ENCODE data around the gene OSMR.

The OSMR gene

GRCh38 chr5:38938424-38938823 is 92.6 kb downstream of the OSMR start:
- in situ Hi-C loops (cut with MboI; ENCODE audit: low sequenced_read_pairs, unreplicated experiment), result no loop called here

GRCh38 chr5:38938973-38939372 is 93.2 kb downstream of the OSMR start:
- no peak for DNase-seq (ENCODE audit: low spot score)
- TF ChIP-seq CTCF (IDR thresholded peaks at IDR 0.05; ENCODE audit: borderline replicate concordance, control extremely low read depth, extremely low read depth, insufficient read depth, missing control alignments), result no peak
- in situ Hi-C loops (cut with MboI; ENCODE audit: low sequenced_read_pairs, unreplicated experiment), result no loop called here

More at GRCh38 chr5:38938424-38938823, 92.6 kb downstream of the OSMR start:
- TF ChIP-seq CTCF (IDR thresholded peaks at IDR 0.05; ENCODE audit: borderline replicate concordance, control extremely low read depth, extremely low read depth, insufficient read depth, missing control alignments), result no peak
- DNase-seq (ENCODE audit: low spot score), result no peak

GRCh38 chr5:38940230-38940858 is 94.5 kb downstream of the OSMR start:
- no peak for TF ChIP-seq CTCF (IDR thresholded peaks at IDR 0.05; ENCODE audit: borderline replicate concordance, control extremely low read depth, extremely low read depth, insufficient read depth, missing control alignments)
- in situ Hi-C loops (cut with MboI; ENCODE audit: low sequenced_read_pairs, unreplicated experiment), result no loop called here

GRCh38 chr5:38941912-38942311 is 96.1 kb downstream of the OSMR start:
- no peak for DNase-seq (ENCODE audit: low spot score)
- in situ Hi-C loops (cut with MboI; ENCODE audit: low sequenced_read_pairs, unreplicated experiment), result no loop called here
- no peak for TF ChIP-seq CTCF (IDR thresholded peaks at IDR 0.05; ENCODE audit: borderline replicate concordance, control extremely low read depth, extremely low read depth, insufficient read depth, missing control alignments)

More at GRCh38 chr5:38940230-38940858, 94.5 kb downstream of the OSMR start:
- no peak for DNase-seq (ENCODE audit: low spot score)

- DNase-seq (ENCODE audit: low spot score), result no peak
- in situ Hi-C loops (cut with MboI; ENCODE audit: low sequenced_read_pairs, unreplicated experiment), result no loop called here
- no peak for TF ChIP-seq CTCF (IDR thresholded peaks at IDR 0.05; ENCODE audit: borderline replicate concordance, control extremely low read depth, extremely low read depth, insufficient read depth, missing control alignments)
These were observed 98.5 kb downstream of the OSMR start for GRCh38 chr5:38944282-38944681.

GRCh38 chr5:38948501-38948900 is 102.7 kb downstream of the OSMR start:
- in situ Hi-C loops (cut with MboI; ENCODE audit: low sequenced_read_pairs, unreplicated experiment), result no loop called here
- no peak for TF ChIP-seq CTCF (IDR thresholded peaks at IDR 0.05; ENCODE audit: borderline replicate concordance, control extremely low read depth, extremely low read depth, insufficient read depth, missing control alignments)
- DNase-seq (ENCODE audit: low spot score), result no peak
